HG02588 (cell line): Measurements from ENCODE around the gene DAAM2.

ENCODE experiments used
- ATAC-seq: cut with Tn5 transposase; IDR thresholded peaks from one replicate; pipeline ENCODE4 v1.9.1; 2021; ENCODE audit warnings: mild to moderate bottlenecking, moderate library complexity; ENCODE audit not compliant: unreplicated experiment

Gene DAAM2

GRCh38 chr6:39791850-39792539 is at the start of gene DAAM2:
Gene DAAM2, plus strand, starts transcription at chr6:39792376. Its CDS starts 63,927 bp downstream, at chr6:39856303.
- no peak for ATAC-seq

GRCh38 chr6:39746795-39747194 is 45.4 kb upstream of the DAAM2 start:
- no peak for ATAC-seq

DNA sequence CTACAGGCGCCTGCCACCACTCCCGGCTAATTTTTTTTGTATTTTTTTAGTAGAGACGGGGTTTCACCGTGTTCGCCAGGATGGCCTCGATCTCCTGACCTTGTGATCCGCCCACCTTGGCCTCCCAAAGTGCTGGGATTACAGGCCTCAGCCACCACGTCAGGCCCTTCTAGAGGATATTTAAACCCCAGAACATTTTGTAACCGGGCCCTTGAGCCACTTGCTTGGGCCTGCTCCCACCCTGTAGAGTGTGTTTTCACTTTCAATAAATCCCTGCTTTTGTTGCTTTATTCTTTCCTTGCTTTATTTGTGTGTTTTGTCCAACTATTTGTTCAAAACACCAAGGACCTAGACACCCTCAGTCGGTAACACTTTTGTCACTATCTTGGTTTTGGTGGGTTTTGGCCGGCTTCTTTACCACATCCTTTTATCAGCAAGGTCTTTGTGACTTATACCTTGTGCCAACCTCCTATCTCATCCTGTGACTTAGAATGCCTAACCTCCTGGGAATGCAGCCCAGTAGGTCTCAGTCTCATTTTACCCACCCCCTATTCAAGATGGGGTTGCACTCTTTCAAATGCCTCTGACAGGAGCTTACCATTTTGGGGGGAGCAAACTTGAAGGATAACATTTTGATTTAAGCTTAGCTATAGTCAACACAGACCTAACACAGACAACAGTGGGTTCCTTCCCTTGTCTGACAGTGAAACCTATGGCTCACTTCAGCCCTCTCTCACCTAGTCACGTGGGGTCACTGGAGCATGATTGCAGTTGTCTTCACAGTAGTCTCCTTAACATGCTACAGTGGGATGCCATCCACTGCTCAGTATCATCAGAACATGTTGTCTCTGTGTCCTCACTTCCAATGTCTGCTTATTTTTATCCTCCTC is 39.1 kb upstream of the DAAM2 start:
- ATAC-seq = no peak

- no peak for ATAC-seq
These were observed 38.5 kb upstream of the DAAM2 start for GRCh38 chr6:39753725-39754045.

GRCh38 chr6:39754514-39755115 is 37.6 kb upstream of the DAAM2 start:
- ATAC-seq = no peak

DNA sequence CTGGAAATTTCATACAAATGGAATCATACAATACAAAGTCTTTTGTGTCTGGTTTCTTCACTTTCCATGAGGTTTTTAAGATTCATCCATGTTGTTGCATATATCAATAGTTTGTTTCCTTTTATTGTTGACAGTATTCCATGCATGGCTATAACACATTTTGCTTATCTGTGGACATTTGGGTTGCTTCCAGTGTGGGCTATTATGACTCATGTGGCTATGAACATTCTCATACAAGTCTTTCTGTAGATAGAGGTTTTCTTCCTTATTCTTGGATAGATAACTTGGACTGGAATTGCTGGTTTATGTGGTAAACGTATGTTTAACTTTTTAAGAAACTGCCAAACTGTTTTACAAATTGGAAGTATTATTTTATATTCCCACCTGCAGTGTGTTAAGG is 36.9 kb upstream of the DAAM2 start:
- ATAC-seq = no peak

DNA sequence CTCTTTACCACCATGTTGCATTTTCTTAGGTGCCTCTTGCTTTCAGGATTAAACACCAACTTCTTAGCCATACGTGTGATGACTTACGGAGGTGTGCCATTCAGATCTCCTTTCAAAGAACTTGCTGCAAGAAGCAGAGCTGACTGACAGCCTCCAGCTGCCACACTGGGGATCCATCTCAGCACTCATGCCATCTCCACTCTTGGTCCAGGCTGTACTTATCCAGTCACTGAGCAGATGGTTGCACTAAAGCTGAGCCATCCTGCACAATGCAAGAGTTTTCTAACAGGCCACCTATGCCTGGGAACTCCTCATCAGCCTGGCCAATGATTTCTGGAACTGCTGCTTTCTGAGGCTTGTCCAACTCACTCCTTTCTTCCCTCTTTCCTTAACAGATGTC is 35.6 kb upstream of the DAAM2 start:
- no peak for ATAC-seq

DNA sequence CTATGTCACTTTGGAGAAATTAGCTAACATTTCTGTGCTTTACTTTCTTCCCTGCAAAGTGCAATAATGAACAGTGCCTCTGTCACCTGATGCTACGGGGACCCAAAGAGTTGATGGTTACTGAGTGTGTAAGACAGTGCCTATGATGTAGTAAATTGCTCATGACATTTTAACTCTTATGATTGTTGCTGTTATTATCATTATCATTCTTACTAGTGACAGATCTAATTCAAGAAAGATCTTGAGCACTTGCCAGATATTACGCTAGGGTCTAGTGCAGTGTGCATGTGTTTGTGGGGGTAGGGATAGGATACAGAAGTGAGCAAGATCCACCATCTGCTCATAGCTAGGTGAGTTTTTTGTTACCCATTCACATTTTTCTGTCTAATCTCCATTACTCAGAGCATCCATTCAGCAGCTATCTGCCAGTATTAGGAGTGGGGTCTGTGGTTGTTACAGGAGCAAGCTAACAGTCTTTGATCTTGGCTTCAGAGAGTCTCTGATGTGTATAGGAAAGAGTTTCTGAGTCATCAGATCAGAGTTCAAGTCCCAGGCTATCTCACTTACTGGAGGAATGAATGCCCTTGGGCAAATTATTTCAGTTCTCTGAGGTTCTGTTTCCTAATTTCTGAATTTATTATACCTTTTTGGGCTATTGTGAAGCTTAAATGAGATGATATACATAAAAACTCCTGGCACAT is 33.1 kb upstream of the DAAM2 start:
- ATAC-seq = no peak

DNA sequence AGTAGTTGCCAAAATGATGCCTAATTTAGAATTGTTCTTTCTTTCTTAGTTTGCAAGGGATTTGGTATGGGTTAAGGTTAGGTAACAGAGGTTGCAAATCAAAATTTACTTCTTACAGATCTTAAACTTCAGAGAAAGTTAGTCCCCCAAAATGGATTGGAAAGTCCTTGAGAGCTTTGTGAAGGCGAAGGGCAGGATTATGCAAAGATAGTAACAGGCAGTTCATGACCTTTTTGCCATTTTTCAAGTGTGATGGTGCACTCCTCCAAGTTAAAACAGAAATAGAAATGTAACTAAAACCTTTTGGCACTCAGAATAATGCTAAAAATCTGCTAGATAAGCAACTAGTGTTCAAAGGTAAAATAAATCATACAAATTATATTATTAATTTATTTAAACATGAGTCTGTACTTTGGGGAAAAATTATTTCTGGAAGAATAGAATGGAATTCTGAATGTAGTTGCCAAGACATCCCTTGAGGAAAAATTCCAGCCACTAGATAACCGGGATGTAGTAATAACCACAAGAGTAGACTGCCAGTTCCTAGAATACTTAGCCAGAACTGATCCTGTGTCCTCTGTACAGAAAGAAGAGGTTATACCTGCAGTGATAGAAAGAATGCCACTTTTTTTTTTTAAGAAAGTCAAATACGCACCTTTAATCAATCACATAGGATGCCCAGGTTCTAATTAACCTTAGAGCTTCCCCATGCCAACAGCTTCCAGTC is 31.8 kb upstream of the DAAM2 start:
- no peak for ATAC-seq

GRCh38 chr6:39765508-39766065 is 26.6 kb upstream of the DAAM2 start:
- no peak for ATAC-seq

DNA sequence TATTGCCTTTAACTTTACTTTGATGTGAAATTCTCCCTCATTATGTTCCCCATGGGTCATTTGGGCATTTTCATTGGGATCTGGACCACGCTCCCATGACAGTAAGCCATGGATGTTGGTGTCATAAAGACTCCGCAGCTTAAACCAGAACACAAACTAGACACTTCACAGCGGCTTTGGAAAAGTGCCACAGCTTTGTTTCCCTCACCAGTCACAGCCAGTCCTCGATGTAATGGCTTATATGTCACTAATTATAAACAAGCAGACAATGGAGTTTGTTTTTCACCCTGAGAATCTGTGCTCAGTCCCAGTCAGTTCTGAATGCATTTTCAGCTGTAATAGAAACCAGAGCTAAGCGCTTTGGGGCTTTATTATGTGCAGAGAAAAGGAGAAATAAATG is 23.2 kb upstream of the DAAM2 start:
- no peak for ATAC-seq

DNA sequence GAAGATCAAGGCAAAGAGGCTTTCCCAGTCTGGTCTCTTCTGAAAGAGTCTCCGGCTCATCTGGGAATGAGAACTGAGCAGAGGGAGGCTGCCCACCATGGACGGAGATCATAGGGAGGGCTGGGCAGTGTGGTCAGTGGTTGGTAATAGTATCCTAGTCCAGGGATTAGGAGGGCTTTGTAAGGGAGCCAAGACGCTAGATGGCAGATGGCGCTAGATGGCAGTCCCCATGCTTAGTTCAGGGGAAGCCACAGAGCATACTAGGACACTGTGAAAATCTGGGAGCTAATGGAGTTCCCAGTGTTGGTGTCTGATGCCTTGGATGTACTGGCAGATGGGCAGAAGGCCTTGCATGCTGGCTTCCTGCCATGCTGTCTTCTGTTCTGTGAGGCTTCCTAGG is 21.7 kb upstream of the DAAM2 start:
- ATAC-seq = no peak

- no peak for ATAC-seq
These were observed 19.5 kb upstream of the DAAM2 start for GRCh38 chr6:39772559-39773273.

DNA sequence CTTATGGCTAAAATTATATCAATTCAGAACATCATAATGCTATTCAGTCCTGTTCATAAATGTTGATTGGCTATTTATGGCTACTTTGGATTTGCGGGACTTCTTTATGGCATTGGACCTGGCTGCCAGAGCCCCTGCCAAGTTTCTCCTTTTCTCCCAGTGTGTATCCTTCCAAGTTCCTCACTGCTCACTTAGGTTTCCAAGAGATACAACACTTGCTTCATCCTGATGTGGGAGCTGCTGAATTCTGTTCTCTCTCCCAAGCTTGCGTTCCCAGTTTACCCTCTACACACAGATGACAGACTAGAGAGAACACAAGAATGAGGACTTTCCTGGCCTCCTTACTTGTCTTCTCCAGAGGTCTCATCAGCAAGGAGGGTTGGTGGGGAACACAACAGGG is 18.4 kb upstream of the DAAM2 start:
- ATAC-seq = no peak

DNA sequence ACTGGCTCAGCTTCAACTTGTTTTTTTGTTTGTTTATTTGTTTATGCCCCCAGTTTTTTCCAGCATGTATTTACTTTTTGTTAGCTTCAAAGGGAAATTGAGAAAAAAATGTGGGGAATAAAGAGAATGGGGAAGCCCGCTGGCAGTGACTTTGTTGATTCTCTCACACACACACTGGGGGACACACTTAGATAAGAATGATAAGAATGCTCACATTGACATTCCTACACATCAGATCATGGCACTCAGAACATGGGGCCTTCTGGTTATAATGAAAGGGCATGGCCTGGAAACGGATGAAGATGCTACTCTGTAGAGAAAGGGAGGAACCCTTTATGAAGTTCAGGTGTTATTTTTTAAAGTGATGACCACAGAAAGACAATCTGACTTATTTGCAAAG is 15.6 kb upstream of the DAAM2 start:
- no peak for ATAC-seq

DNA sequence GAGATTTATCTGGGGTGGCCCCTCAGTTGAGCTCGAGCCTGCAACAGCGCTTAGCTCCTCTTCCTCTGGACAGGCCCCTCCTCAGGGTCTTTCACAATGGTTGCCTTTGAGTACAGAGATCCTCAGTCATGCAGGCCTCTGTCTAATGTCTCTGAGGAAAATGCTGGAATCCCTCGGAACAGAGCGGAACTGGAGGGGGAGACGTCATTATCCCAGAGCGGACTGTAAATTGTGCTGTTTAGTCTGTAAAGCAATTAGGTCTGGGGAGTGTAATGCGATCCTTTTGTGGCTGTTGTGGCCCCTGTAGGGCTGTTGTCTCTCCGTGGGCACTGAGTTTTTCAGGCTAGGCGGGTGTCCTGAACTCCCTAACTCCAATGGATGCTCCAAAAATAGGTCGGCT is 15.0 kb upstream of the DAAM2 start:
- ATAC-seq = no peak

GRCh38 chr6:39777661-39778060 is 14.5 kb upstream of the DAAM2 start:
- no peak for ATAC-seq

GRCh38 chr6:39778581-39779255 is 13.5 kb upstream of the DAAM2 start:
- ATAC-seq = no peak

- no peak for ATAC-seq
These were observed 6.9 kb upstream of the DAAM2 start for GRCh38 chr6:39785281-39785680.
